SU-DHL-6 (cell line): ENCODE measurements around the gene PPM1G.

Experiments
- H2AFZ ChIP-seq: fragments of 200-600 bp; sonication (generic); 2 replicates; pipeline ENCODE4 v1.6.1; 2014; ENCODE audit warnings: low read depth, mild to moderate bottlenecking, moderate library complexity, mixed read lengths, antibody characterized with exemption, low read length; ENCODE audit not compliant: severe bottlenecking
- H3F3A ChIP-seq: fragments of 200-600 bp; shearing (Covaris generic); 2 replicates; pipeline ENCODE4 v1.6.0; 2016; ENCODE audit warnings: antibody characterized with exemption, mild to moderate bottlenecking; ENCODE audit not compliant: insufficient read depth
- H3K27ac ChIP-seq: fragments of 200-600 bp; sonication (generic); 2 replicates; pipeline ENCODE4 v1.5.1; 2016; ENCODE audit warnings: low read depth, mild to moderate bottlenecking, low read length, moderate library complexity, mixed read lengths
- H3K27me3 ChIP-seq: fragments of 200-600 bp; sonication (generic), shearing (Covaris generic); 2 replicates; pipeline ENCODE4 v1.6.0; 2014; ENCODE audit warnings: mild to moderate bottlenecking, low read length
- H3K36me3 ChIP-seq: fragments of 200-600 bp; sonication (generic); 2 replicates; pipeline ENCODE4 v1.6.1; 2014; ENCODE audit warnings: mild to moderate bottlenecking, low read length, mixed read lengths
- H3K4me2 ChIP-seq: fragments of 300-600, 200-600 bp; shearing (Covaris generic), sonication (generic); 2 replicates; pipeline ENCODE4 v1.6.0; 2014; ENCODE audit warnings: low read length, low read depth, mild to moderate bottlenecking; ENCODE audit not compliant: poor library complexity, severe bottlenecking
- H3K4me3 ChIP-seq: fragments of 200-600 bp; sonication (generic); 2 replicates; pipeline ENCODE4 v1.5.1; 2014; ENCODE audit warnings: antibody characterized with exemption, low read length, mild to moderate bottlenecking, mixed read lengths; ENCODE audit not compliant: insufficient read depth, poor library complexity, severe bottlenecking
- H3K79me2 ChIP-seq: fragments of 200-600 bp; sonication (generic); 2 replicates; pipeline ENCODE4 v1.6.1; 2014; ENCODE audit warnings: mild to moderate bottlenecking, low read length, moderate library complexity; ENCODE audit not compliant: insufficient read depth
- H3K9ac ChIP-seq: fragments of 200-600 bp; sonication (generic); 2 replicates; pipeline ENCODE4 v1.7.0; 2014; ENCODE audit warnings: mild to moderate bottlenecking, low read length
- H3K9me2 ChIP-seq: fragments of 200-600 bp; sonication (generic); replicated peaks from 2 replicates; pipeline ENCODE4 v1.6.1; 2014; ENCODE audit warnings: low read length; ENCODE audit not compliant: insufficient read depth
- H3K9me3 ChIP-seq: fragments of 200-600 bp; sonication (generic); 2 replicates; pipeline ENCODE4 v1.6.1; 2014; ENCODE audit warnings: low read length, mixed read lengths; ENCODE audit not compliant: insufficient read depth
- H4K20me1 ChIP-seq: fragments of 200-600 bp; sonication (generic); 2 replicates; pipeline ENCODE4 v1.6.1; 2014; ENCODE audit warnings: low read depth, mild to moderate bottlenecking, antibody characterized with exemption, low read length, moderate library complexity, mixed read lengths
- CTCF ChIP-seq: fragments of 200-600 bp; sonication (generic); IDR thresholded peaks from one replicate; pipeline ENCODE4 v1.5.1; 2017; ENCODE audit warnings: antibody characterized with exemption, mild to moderate bottlenecking, low read length, moderate library complexity; ENCODE audit not compliant: insufficient read depth, poor library complexity, severe bottlenecking
- EZH2phosphoT487 ChIP-seq: fragments of 200-600 bp; sonication (generic), shearing (Covaris generic); conservative IDR thresholded peaks from 2 replicates; pipeline ENCODE4 v1.6.1; 2018; ENCODE audit warnings: mild to moderate bottlenecking, antibody characterized with exemption, low read length, moderate library complexity, mixed read lengths

Gene PPM1G

GRCh38 chr2:27409321-27410073 lies at the start of gene PPM1G:
TSS of gene PPM1G (minus strand) at chr2:27409591. CDS start at chr2:27409422, 169 bp downstream.
- no peaks in the 10 kb centered on the region for H3K27me3 ChIP-seq
- H3K4me2 ChIP-seq, result peak within 1 kb of the TSS; percentile 100
- H3K9ac ChIP-seq, result peak within 1 kb of the TSS; percentile 99
- peak within 1 kb of the TSS; percentile 93 for H2AFZ ChIP-seq
- H3F3A ChIP-seq, result peaks cover 5% of the 10 kb centered on the region; the same call in 1 of the 2 replicates
- peaks cover 22% of the 10 kb centered on the region for H4K20me1 ChIP-seq
- H3K79me2 ChIP-seq, result peaks cover 49% of the 10 kb centered on the region
- peak within 1 kb of the TSS; percentile 98 for H3K4me3 ChIP-seq
- H3K27ac ChIP-seq, result peak within 1 kb of the TSS; percentile 70
- H3K9me3 ChIP-seq, result no peaks in the 10 kb centered on the region
- no peak for TF ChIP-seq CTCF
- TF ChIP-seq EZH2phosphoT487, result no peak
- peaks cover 10% of the 10 kb centered on the region for H3K36me3 ChIP-seq
- H3K9me2 ChIP-seq, result no peaks in the 10 kb centered on the region

- Histone ChIP-seq H3K9ac (no peak overlapping the region), H3K36me3 (no peaks in the 10 kb centered on the region), H3K9me3 (no peaks in the 10 kb centered on the region), H3K79me2 (no peaks in the 10 kb centered on the region), H3K4me2 (no peak overlapping the region), H3K27me3 (no peaks in the 10 kb centered on the region), H3K27ac (no peak overlapping the region), H3F3A (no peaks in the 10 kb centered on the region), H2AFZ (no peak overlapping the region), H3K4me3 (no peak overlapping the region), H4K20me1 (no peaks in the 10 kb centered on the region), H3K9me2 (no peaks in the 10 kb centered on the region)
- TF ChIP-seq EZH2phosphoT487 (no peak), CTCF (no peak)
Observed at GRCh38 chr2:27453968-27454367, 44.6 kb upstream of the PPM1G start.

- no peaks in the 10 kb centered on the region for H3K27me3 ChIP-seq
- no peak overlapping the region for H3K27ac ChIP-seq
- H3K9ac ChIP-seq, result no peak overlapping the region
- no peaks in the 10 kb centered on the region for H4K20me1 ChIP-seq
- H3K4me2 ChIP-seq, result no peak overlapping the region
- no peak overlapping the region for H3K4me3 ChIP-seq
- no peaks in the 10 kb centered on the region for H3F3A ChIP-seq
- H3K9me2 ChIP-seq, result no peaks in the 10 kb centered on the region
- H2AFZ ChIP-seq, result no peak overlapping the region
- no peaks in the 10 kb centered on the region for H3K79me2 ChIP-seq
- H3K9me3 ChIP-seq, result no peaks in the 10 kb centered on the region
- H3K36me3 ChIP-seq, result no peaks in the 10 kb centered on the region
- TF ChIP-seq EZH2phosphoT487 (no peak), CTCF (no peak)
Observed at GRCh38 chr2:27451095-27451494, 41.7 kb upstream of the PPM1G start.
